Suppressor macrophage treated with lipopolysaccharide for 1 hour (primary cell): ENCODE measurements around the gene CWH43.
"Not testable (repeated sequence)": the region's sequence is repeated elsewhere in the genome, so short reads cannot be mapped to it uniquely, and the experiment has no call there.

Experiments used
- DNase-seq, 3 donors: peaks; one replicate each; pipeline ENCODE4 v3.0.0-alpha.2; 2020 to 2022

Gene CWH43

DNA sequence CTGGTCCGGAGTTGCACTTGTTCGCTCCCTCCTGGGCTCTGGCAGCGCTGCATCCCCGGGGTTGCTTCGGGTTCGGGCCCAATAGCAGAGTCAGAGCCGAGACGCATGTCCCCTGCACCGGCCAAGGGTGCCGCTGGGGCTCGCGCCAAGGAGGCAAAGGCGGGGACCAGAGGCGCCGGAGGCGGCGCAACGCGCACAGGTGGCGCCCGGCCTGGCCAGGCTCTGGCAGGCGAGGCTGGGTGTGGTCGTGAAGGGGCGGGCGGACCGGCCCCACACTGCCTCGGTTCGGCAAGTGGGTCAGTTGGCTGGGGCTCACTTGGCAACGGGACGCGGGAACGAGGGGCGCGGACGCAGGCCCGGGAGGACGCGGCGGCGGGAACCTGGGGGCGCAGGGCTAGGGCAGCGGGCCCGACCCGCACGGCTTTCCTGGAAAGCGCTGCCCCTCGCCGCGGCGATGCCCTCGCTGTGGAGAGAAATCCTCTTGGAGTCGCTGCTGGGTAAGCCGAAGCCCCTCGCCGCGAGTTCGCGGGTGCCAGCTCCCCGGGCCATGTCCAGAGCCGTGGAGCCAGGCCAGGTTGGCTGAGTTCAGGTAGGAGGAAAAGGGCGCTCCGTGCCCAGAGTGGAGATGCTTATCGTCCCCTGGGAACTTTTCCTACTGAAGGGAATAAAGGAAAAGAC is at the start of gene CWH43:
Gene CWH43 (plus strand): TSS at position 300 of the 678 bp plus-strand sequence. CDS start 155 bp downstream, at position 455.
- no peak for DNase-seq

- no peak for DNase-seq
Observed at GRCh38 chr4:48937033-48937432, 49.0 kb upstream of the CWH43 start.

DNA sequence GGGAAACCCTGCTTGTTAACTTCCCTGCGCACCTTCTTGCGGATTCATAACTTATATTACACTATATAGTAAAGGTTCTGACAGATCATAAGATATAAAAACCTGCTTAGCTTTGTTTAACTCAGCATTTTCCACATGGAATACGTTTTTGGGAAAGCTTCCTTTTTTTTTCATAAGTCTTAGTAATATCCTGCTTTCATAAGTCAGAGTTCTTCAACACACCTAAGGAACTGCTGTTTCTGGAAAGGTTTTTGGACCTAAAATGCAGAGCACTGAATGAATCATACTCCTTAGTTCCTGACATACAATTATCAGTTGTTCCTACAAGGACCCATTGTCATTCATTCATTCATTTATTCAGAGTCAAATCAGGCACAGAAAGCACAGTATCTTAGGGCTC is 47.2 kb upstream of the CWH43 start:
- no peak for DNase-seq

GRCh38 chr4:48939785-48940184 is 46.3 kb upstream of the CWH43 start:
- peak in 1 of 3 donors; percentile 1 for DNase-seq

GRCh38 chr4:48943387-48943786 is 42.7 kb upstream of the CWH43 start:
- no peak for DNase-seq

- no peak for DNase-seq
Observed at GRCh38 chr4:48944252-48944651, 41.8 kb upstream of the CWH43 start.

DNA sequence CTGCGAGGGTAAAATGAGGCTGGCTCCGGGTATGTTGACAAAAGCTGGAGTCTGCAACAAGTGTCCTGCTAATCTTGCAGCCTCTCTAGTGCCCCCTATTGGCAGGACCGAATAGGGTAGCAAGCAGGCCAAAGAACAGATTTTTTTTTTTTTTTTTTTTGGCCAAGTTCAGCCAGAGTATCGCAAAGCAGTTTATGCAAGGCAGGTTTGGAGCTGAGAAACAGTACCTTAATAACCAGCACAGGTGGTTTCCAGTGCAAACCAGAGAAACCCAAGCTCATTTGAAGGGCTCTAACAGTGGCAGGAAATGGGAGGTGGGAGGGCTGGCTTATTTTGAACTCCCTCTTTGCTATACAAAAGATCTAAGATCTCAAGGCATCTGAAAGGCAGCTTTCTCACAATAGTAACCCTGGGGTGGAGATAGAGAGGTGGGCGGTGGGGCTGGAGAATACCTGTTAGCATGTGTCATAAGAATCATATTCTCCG is 41.3 kb upstream of the CWH43 start:
- peak; percentile 22 to 61 (median 33) for DNase-seq

DNA sequence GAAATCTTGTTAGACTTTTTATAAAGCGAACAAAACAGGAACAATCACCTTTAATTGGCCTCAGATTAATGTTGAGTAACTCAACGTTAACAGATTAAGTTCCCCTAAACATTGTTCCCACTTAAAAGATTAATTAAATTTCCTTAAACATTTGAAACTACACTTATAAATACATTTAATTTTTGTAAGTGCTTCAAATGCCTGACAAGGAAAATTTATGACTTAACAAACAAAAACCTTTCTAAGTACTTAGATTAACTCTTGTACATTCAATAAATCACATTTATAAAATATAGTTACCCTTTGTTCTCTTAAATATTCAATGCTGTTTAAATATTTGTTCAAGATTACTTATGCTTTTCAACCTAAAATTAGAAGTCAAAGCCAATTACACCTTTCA is 40.1 kb upstream of the CWH43 start:
- no peak for DNase-seq

DNA sequence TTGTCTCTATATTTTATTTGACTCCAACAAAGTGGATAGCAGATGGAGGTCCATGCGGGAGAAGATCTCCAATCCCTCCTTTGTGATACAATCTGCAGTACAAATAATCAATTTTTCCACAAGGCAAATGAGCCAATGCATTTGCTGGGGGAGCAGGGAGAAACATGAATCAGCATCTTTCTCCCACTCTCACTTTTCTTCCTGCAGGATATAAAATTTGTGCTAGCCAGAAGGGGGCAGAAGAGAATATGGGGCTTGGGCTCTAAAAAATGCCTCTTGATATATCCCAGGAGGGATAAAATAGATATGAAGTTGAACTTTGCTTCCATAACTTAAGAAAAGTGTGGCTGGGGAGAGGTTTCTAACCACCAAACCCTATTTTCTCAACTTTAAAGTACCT is 38.3 kb upstream of the CWH43 start:
- DNase-seq: no peak

GRCh38 chr4:48949086-48949485 is 37.0 kb upstream of the CWH43 start:
- no peak for DNase-seq

DNA sequence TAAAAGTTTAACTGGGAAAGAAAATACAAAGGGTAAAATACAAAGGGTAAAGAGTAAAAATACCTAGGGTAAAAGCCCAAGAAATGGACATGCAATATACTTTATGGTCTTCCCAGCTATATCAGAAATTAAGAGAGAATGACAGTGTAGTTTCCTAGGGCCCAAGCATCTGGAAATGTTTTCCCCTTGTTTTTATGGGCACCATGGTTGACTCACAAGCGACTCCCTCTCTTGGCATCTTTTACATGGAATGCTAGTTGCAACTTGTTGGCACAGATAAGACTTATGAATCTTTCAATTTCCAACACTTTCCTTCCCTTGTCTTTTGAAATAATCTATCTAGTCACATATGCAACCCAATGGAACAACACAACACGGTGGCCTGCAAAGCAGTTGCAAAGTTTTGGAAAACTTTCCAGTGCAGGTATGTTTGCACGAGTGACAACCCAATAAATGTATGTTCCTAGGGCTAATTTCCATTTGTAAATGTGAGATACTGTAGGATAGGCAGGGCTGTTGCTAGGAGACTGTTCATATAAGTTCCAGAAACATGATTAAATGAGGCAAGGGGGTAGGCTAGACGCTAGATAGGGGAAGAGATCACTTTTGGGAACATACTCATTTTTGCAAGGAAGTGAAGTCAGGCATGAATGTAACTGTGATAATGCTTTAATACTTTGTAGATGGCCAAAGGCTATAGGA is 36.4 kb upstream of the CWH43 start:
- DNase-seq: no peak

- DNase-seq: no peak
Observed at GRCh38 chr4:48954314-48954713, 31.8 kb upstream of the CWH43 start.

DNA sequence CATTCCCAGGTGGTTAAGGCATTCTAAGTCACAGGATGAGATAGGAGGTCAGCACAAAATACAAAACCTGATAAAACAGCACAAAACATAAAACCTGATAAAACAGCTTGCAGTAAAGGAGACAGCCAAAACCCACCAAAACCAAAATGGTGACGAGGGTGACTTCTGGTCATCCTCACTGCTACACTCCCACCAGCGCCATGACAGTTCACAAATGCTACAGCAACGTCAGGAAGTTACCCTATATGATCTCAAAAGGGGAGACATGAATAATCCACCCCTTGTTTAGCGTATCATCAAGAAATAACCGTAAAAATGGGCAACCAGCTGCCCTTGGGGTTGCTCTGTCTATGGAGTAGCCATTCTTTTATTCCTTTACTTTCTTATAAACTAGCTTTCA is 28.7 kb upstream of the CWH43 start:
- DNase-seq: not testable (repeated sequence)

DNA sequence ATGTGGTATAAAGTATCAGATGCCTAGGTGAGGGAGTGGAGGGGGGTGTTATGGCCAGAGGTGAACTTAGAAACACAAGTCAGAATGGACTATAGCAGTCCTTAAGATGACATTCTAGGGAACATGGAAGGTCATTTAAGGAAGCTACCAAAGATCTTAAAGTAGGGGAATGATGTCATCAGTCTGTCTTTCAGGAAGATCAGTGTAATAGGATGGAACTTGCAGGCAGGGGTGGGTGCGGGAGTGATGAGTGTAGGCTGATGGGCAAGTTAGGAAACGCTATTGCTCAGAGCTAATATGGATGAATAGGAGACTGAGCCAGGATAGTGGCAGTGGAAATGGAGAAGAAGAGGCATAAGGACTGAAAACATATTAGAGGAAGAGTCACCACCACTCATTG is 27.5 kb upstream of the CWH43 start:
- peak; percentile 33 to 46 (median 35) for DNase-seq

- DNase-seq: no peak
Observed at GRCh38 chr4:48960988-48961635, 25.0 kb upstream of the CWH43 start.

GRCh38 chr4:48962636-48963035 is 23.4 kb upstream of the CWH43 start:
- no peak for DNase-seq

DNA sequence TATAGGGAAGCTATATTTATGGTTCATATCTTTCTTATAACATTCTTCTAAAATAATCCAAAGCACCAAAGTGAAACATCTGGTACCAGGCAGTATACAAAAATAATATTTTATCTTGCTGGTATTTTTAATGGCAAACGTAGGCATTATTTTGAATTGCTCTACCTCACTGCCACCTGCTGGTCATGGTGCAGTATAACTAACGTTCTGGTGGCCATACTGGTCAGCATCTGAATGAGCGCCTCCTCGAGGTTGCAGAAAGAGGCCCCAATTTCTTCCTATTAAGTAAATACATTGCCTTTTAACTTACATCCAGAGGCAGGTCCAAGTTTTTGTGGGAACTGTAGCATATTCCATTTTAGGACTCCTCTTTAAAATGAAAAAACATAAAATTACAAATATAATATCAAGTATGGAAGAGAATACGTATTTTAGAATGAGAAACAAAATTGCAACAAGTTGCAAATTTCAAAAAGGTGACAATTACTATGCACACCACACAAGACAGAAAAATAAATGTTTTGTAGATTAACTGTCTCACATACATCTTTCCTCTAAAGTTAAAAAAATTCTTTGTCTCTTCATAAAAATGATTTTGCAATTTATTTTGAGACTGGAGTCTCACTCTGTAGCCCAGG is 22.9 kb upstream of the CWH43 start:
- DNase-seq: peak; percentile 87 to 94 (median 89)

DNA sequence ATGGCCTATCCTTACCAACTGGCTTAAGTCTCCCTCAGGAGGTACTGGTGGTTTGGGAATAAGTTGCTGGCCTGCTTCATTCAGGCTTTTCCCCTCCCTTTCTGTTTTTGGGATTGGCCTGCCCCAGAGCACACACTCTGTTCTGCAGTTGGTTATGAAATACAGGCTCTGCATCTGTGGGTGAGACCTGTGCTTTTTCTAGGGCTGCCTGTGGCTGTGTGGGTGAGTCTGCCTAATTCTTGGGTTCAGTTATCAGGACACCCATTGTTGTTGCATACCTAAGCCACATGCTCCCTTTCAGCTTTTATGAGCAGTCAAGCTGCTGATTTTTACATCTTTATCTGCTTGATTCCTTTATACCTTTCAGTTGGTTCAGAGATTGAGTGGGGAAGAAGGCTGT is 19.0 kb upstream of the CWH43 start:
- DNase-seq: no peak

DNA sequence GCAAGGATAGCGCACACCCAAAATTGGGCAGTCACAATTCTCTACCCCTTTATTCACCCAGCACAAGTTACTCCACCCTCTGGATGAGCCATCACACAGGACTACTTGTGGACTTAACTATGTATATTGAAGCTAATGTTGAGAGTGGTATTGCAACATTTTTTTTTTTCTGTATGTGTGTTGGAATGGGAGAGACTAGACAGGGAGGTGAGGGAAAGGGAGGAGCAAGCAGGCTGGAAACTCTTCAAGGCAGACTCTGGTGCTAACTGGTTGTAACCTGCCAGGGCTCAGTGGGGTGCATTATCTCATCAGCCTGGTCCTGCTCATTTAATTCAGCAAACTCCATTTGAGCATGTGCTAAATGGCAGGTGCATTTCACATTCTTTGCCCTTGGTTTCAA is 18.4 kb upstream of the CWH43 start:
- no peak for DNase-seq

GRCh38 chr4:48968814-48969213 is 17.3 kb upstream of the CWH43 start:
- no peak for DNase-seq

DNA sequence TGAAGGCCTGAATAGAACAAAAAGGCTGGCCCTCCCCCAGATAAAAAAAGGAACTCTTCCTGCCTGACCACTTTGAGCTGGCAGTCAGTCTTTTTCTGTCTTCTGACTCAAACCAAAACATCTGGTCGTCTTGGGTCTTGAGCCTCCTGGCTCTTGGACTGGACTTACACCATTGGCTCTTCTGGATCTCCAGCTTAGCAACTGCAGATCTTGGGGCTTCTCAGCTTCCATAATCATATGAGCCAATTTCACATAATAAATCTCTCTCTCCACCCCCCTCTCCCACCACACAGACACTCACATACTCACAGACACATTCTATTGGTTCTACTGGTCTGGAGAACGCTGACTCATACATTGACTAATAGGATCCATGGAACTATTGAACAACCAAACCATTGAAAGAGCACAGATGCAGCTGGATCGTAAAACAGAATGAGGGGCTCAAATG is 15.6 kb upstream of the CWH43 start:
- peak in 1 of 3 donors; percentile 5 for DNase-seq

DNA sequence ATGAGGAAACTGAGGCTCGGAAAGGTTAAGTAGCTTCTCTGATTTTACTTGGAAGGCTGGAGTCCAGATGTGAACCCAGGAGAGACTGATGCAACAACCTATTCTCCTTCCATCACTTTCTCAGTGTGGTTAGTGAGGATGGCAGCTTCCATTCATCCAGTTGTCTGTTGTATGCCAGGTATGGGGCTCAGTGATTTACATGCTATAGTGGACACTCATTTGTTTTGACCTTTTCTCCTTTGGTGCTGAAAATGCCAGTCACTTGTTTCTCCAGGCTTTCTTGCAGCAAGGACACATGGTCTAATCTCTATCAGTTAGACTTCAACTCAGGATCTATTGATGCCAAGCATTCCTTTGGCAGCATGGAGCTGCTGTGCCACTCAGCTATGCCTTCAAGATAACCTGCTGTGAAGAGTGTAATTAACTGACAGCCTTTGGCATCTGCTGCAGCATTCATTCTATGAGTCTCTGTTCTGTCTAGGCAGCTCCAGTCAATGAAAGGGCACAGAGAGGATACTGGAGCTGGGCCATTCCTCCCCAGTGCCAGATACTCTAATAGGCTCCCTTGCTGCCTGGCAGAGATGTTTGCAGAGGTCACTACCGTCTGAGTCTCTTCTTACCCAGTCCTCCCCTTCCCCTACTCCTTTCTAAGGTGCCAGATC is 11.0 kb upstream of the CWH43 start:
- no peak for DNase-seq

DNA sequence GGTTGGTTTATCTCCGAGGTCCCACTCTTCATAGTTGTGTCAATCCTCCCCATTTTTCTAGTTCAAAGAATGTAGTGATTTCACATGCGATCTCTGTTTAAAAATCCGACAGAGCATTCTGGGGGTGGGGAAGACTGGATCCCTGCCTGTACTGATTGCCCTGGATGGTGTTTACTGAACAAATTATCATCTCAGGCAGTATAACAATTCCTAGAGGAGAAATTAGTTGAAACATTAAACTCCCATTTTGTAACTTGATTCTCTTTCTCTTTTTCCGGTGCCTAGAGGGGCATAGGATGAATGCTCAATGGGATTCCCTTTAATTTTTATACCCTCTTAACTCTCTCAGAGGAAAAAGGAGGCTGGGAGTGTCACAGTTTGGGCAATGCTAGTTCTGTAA is 10.0 kb upstream of the CWH43 start:
- no peak for DNase-seq
